Measurements from ENCODE around the gene COG6.

DNA sequence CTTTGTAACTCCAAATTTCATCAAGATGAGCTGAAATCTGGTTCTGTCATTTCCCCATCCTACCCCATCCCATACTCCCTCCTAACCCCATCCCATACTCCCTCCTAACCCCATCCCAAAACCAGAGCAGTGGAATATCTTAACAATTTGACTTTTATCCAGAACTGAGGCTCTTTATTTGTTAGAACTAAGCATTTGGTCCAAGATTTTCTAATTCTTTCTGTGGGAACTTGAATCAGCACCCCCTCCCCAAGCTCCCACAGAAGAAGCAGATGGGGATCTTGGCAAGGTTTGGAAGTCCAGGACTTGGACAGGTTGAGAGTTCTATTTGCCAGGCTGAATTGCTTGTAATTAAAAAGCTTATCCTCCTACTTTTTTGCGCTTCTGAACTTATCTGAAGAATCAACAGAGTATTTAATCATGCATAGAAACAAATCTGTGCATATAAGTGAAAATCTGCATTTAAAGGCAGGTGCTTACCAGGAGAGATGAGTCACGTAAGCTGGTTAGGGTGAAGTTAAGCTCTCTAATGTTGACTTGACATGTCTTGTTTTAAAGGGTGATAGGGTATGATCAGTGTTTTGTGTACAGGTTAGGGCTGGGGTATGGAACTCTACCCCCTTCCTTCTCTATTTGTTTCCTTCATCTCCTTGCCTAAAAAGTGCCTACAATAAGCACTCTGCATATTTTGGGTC lies 111.1 kb downstream of the COG6 start:
- no peak for TF ChIP-seq POLR2A (IDR thresholded peaks at IDR 0.05)
- TF ChIP-seq, protein P1, sequence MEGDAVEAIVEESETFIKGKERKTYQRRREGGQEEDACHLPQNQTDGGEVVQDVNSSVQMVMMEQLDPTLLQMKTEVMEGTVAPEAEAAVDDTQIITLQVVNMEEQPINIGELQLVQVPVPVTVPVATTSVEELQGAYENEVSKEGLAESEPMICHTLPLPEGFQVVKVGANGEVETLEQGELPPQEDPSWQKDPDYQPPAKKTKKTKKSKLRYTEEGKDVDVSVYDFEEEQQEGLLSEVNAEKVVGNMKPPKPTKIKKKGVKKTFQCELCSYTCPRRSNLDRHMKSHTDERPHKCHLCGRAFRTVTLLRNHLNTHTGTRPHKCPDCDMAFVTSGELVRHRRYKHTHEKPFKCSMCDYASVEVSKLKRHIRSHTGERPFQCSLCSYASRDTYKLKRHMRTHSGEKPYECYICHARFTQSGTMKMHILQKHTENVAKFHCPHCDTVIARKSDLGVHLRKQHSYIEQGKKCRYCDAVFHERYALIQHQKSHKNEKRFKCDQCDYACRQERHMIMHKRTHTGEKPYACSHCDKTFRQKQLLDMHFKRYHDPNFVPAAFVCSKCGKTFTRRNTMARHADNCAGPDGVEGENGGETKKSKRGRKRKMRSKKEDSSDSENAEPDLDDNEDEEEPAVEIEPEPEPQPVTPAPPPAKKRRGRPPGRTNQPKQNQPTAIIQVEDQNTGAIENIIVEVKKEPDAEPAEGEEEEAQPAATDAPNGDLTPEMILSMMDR (IDR thresholded peaks at IDR 0.05) = no peak
